Calu3 (cell line): Measurements from ENCODE around the gene IL1RAPL2. TPM values are rescaled to one million over a fixed set of nuclear protein-coding genes. Genes with fewer than 3 reads are reported as not detected.

Experiments used
- BruUV-seq: library from RNA; stranded (reverse); fragments of 400-500 nt; replicated peaks from 2 replicates; lab custom pipeline; 2021; lab: Mats Ljungman, UMichigan
- CTCF ChIA-PET: fragments of 300-600 bp; sonication (Branson Sonifier 250); formaldehyde crosslinking; loops from one replicate; lab custom pipeline; 2022; ENCODE audit warnings: antibody characterized with exemption; lab: Charles Lee
- DNase-seq: peaks from one replicate; pipeline ENCODE4 v3.0.0; 2022
- H3K27ac Mint-ChIP-seq: one replicate; pipeline ENCODE4 v1.8.0; 2022; ENCODE audit warnings: mixed read lengths; ENCODE audit not compliant: unreplicated experiment
- H3K27me3 Mint-ChIP-seq: one replicate; pipeline ENCODE4 v1.8.0; 2022; ENCODE audit warnings: mixed read lengths; ENCODE audit not compliant: unreplicated experiment
- H3K36me3 Mint-ChIP-seq: one replicate; pipeline ENCODE4 v1.8.0; 2022; ENCODE audit warnings: mild to moderate bottlenecking, moderate library complexity, mixed read lengths; ENCODE audit not compliant: insufficient read depth, unreplicated experiment
- H3K4me1 Mint-ChIP-seq: one replicate; pipeline ENCODE4 v1.8.0; 2022; ENCODE audit warnings: mild to moderate bottlenecking, low read depth, mixed read lengths; ENCODE audit not compliant: unreplicated experiment
- H3K4me3 Mint-ChIP-seq: one replicate; pipeline ENCODE4 v1.8.0; 2022; ENCODE audit warnings: mild to moderate bottlenecking, low read depth, moderate library complexity, mixed read lengths; ENCODE audit not compliant: unreplicated experiment
- H3K9me3 Mint-ChIP-seq: one replicate; pipeline ENCODE4 v1.8.0; 2022; ENCODE audit warnings: low read depth, mixed read lengths; ENCODE audit not compliant: unreplicated experiment
- CTCF ChIP-seq: fragments of 200-600 bp; IDR thresholded peaks from one replicate; pipeline ENCODE4 v1.8.0; 2022; ENCODE audit warnings: antibody characterized with exemption; ENCODE audit not compliant: unreplicated experiment
- intact Hi-C: fragments of 100-400 bp; cut with micrococcal nuclease; formaldehyde crosslinking; loops from one replicate; pipeline ENCODE4 v1.10.0; 2022; ENCODE audit not compliant: unreplicated experiment
- total RNA-seq: library from RNA; stranded (reverse); gene quantifications from 2 replicates; pipeline ENCODE4 v1.2.3, GENCODE V29; 2022

IL1RAPL2 gene
- total RNA-seq, 1 experiment from 2014 or later: not detected

DNA sequence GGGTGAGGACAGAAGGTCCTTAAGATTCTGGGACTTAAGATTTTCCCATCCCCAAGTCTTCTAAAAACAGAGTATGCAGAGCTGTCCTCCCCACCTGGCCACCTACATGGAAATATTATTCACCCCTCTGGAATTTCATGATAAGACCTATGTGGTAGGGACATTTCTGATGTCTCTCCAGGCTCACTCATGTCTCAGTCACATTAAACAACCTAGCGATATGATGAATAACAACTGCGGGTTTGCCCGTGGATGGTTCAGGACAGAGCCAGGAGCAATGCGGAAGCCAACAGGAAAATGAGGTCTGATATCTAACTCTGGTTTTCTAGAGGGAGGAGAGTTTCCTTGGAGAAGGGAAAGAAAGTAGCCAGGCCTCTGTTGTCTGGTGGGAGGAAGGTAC is 607.1 kb downstream of the IL1RAPL2 start:
- BruUV-seq: no TSS peak
- no peak overlapping the region for H3K4me3 Mint-ChIP-seq
- no peak for TF ChIP-seq CTCF
- CTCF ChIA-PET: no interaction called here
- H3K9me3 Mint-ChIP-seq: peaks cover 3% of the 10 kb centered on the region
- H3K36me3 Mint-ChIP-seq: no peaks in the 10 kb centered on the region
- H3K4me1 Mint-ChIP-seq: no peaks in the 10 kb centered on the region
- H3K27me3 Mint-ChIP-seq: no peaks in the 10 kb centered on the region
- intact Hi-C loops: no loop called here
- H3K27ac Mint-ChIP-seq: no peak overlapping the region
- DNase-seq: no peak

DNA sequence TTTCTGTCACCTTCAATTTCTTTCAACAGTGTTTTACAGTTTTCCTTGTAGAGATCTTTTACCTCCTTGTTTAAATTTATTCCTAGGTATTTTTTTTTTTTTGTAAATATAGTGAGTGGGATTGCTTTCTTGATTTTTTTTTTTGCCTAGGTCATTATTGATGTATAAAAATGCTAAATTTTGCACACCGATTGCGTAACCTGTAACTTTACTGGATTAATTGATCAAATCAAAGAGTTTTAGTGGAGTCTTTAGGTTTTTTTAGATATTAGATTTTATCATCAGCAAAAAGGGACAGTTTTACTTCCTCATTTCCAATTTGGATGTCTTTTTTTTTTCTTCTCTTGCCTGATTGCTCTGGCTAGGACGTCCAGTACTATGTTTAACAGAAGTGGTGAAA is 613.6 kb downstream of the IL1RAPL2 start:
- no TSS peak for BruUV-seq
- Mint-ChIP-seq H3K27me3 (no peaks in the 10 kb centered on the region), H3K4me3 (no peak overlapping the region), H3K27ac (no peak overlapping the region), H3K36me3 (no peaks in the 10 kb centered on the region), H3K9me3 (no peaks in the 10 kb centered on the region), H3K4me1 (no peaks in the 10 kb centered on the region)
- CTCF ChIA-PET: no interaction called here
- intact Hi-C loops: no loop called here
- TF ChIP-seq CTCF: no peak
- no peak for DNase-seq

DNA sequence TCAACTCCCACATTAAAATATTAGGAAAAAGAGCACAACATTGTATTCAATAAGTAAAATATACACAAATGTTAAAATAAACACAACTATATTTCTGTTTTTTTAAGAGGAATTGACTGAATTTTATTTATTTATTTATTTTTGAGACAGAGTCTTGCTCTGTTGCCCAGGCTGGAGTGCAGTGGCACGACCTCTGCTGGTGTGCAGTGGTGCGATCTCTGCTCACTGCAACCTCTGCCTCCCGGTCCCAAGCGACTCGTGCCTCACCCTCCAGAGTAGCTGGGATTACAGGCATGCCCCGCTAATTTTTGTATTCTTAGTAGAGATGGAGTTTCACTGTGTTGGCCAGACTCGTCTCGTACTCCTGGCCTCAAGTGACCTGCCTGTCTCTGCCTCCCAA is 623.1 kb downstream of the IL1RAPL2 start:
- H3K9me3 Mint-ChIP-seq: no peaks in the 10 kb centered on the region
- BruUV-seq: no TSS peak
- CTCF ChIA-PET: no interaction called here
- no peaks in the 10 kb centered on the region for H3K36me3 Mint-ChIP-seq
- no peaks in the 10 kb centered on the region for H3K27me3 Mint-ChIP-seq
- no peak overlapping the region for H3K4me3 Mint-ChIP-seq
- intact Hi-C loops: no loop called here
- H3K27ac Mint-ChIP-seq: no peak overlapping the region
- no peaks in the 10 kb centered on the region for H3K4me1 Mint-ChIP-seq
- no peak for TF ChIP-seq CTCF
- DNase-seq: no peak

DNA sequence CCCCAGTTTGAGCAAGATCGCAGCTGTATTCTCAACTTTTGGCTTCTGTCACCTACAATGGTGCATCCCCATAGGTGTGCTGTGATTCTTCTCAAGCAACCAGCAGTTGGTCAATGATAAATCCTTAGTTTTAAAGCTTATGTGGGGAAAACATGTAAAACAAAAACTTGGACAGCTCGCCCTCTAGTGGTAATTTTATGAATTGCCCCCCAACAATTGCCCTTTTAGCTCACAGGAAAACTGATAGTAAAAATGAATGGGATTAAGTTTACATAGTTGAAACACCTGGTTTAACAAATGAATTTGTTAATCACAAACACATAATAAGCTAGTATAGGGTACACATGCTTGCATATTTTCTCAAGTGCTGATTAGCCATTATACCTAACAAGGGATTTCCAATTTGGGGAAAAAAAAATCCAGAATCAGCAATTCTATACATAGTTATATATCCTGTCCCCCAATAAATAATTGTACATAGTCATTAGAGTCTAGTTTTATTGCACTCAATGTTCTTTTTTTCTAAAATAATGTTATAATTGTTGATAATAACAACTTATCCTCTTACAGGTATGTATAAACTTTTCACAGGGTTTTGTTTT is 624.4 kb downstream of the IL1RAPL2 start:
- H3K27me3 Mint-ChIP-seq: no peaks in the 10 kb centered on the region
- no peak overlapping the region for H3K4me3 Mint-ChIP-seq
- H3K27ac Mint-ChIP-seq: no peak overlapping the region
- no peaks in the 10 kb centered on the region for H3K4me1 Mint-ChIP-seq
- no peaks in the 10 kb centered on the region for H3K36me3 Mint-ChIP-seq
- DNase-seq: peak; percentile 33
- TF ChIP-seq CTCF: peak; percentile 66
- peaks cover under 1% of the 10 kb centered on the region for H3K9me3 Mint-ChIP-seq
- BruUV-seq: no TSS peak
- intact Hi-C loops: loop anchor here (2.0 kb wide), 1 partner anchor 522 kb away; no protein-coding TSS in a partner anchor
- CTCF ChIA-PET: interaction anchor here (0.8 to 1.2 kb wide), 2 partner anchors 625 to 998 kb away, joined by 3 to 5 read pairs; no protein-coding TSS in a partner anchor
